ENCODE data around the gene NOX5.

The NOX5 gene

GRCh38 chr15:69042531-69042930, 28.0 kb downstream of the NOX5 start:
- Mint-ChIP-seq H3K4me1 (peaks cover 7% of the 10 kb centered on the region), H3K27me3 (ENCODE audit: low read depth, poor library complexity) (peaks cover 27% of the 10 kb centered on the region), H3K27ac (no peak overlapping the region), H3K4me3 (no peak overlapping the region), H3K9me3 (no peaks in the 10 kb centered on the region), H3K36me3 (ENCODE audit: low read depth) (no peaks in the 10 kb centered on the region)
- no peak for DNase-seq
- no peak for TF ChIP-seq CTCF (IDR thresholded peaks at IDR 0.05)

- Mint-ChIP-seq H3K27me3 (ENCODE audit: low read depth, poor library complexity) (peaks cover 8% of the 10 kb centered on the region), H3K9me3 (no peaks in the 10 kb centered on the region), H3K27ac (peak overlapping the region; percentile 46), H3K36me3 (ENCODE audit: low read depth) (no peaks in the 10 kb centered on the region), H3K4me1 (peaks cover 7% of the 10 kb centered on the region), H3K4me3 (no peak overlapping the region)
- TF ChIP-seq CTCF (IDR thresholded peaks at IDR 0.05), result no peak
- DNase-seq, result peak; percentile 23
Measured at GRCh38 chr15:69045802-69046201, 31.3 kb downstream of the NOX5 start.

- Mint-ChIP-seq H3K27me3 (ENCODE audit: low read depth, poor library complexity) (peaks cover 12% of the 10 kb centered on the region), H3K9me3 (no peaks in the 10 kb centered on the region), H3K27ac (no peak overlapping the region), H3K36me3 (ENCODE audit: low read depth) (no peaks in the 10 kb centered on the region), H3K4me1 (peaks cover 7% of the 10 kb centered on the region), H3K4me3 (no peak overlapping the region)
- DNase-seq, result no peak
- TF ChIP-seq CTCF (IDR thresholded peaks at IDR 0.05), result no peak
Measured at GRCh38 chr15:69046781-69047180, 32.3 kb downstream of the NOX5 start.

- TF ChIP-seq CTCF (IDR thresholded peaks at IDR 0.05), result no peak
- Mint-ChIP-seq H3K9me3 (no peaks in the 10 kb centered on the region), H3K27ac (no peak overlapping the region), H3K36me3 (ENCODE audit: low read depth) (no peaks in the 10 kb centered on the region), H3K4me1 (peaks cover 7% of the 10 kb centered on the region), H3K27me3 (ENCODE audit: low read depth, poor library complexity) (peaks cover 12% of the 10 kb centered on the region), H3K4me3 (no peak overlapping the region)
- DNase-seq, result no peak
Measured at GRCh38 chr15:69049976-69050375, 35.5 kb downstream of the NOX5 start.

- H3K36me3 Mint-ChIP-seq (ENCODE audit: low read depth), result no peaks in the 10 kb centered on the region
- no peaks in the 10 kb centered on the region for H3K9me3 Mint-ChIP-seq
- H3K4me3 Mint-ChIP-seq, result no peak overlapping the region
- no peak for TF ChIP-seq CTCF (IDR thresholded peaks at IDR 0.05)
- no peak overlapping the region for H3K27ac Mint-ChIP-seq
- no peak for DNase-seq
- peaks cover 7% of the 10 kb centered on the region for H3K4me1 Mint-ChIP-seq
- peaks cover 25% of the 10 kb centered on the region for H3K27me3 Mint-ChIP-seq (ENCODE audit: low read depth, poor library complexity)
Measured at GRCh38 chr15:69055251-69055650, 40.8 kb downstream of the NOX5 start.

GRCh38 chr15:69056365-69056764, 41.9 kb downstream of the NOX5 start:
- peaks cover 7% of the 10 kb centered on the region for H3K4me1 Mint-ChIP-seq
- H3K4me3 Mint-ChIP-seq, result no peak overlapping the region
- DNase-seq, result no peak
- no peak overlapping the region for H3K27ac Mint-ChIP-seq
- peaks cover 21% of the 10 kb centered on the region for H3K27me3 Mint-ChIP-seq (ENCODE audit: low read depth, poor library complexity)
- H3K36me3 Mint-ChIP-seq (ENCODE audit: low read depth), result no peaks in the 10 kb centered on the region
- H3K9me3 Mint-ChIP-seq, result no peaks in the 10 kb centered on the region
- no peak for TF ChIP-seq CTCF (IDR thresholded peaks at IDR 0.05)

All from nephron progenitor cell (in vitro differentiated cells).